Endothelial cell of hepatic sinusoid (primary cell): ENCODE data around the gene KCNH8.
"Not testable (repeated sequence)": the region's sequence is repeated elsewhere in the genome, so short reads cannot be mapped to it uniquely, and the experiment has no call there.

Experiments
- in situ Hi-C: cut with HindIII; loops from 2 replicates; pipeline ENCODE4 v1.10.0; 2017; ENCODE audit warnings: low sequenced_read_pairs

The KCNH8 gene

GRCh38 chr3:19171794-19172193 is 23.5 kb downstream of the KCNH8 start:
- in situ Hi-C loops: no loop called here

GRCh38 chr3:19173945-19174344 is 25.6 kb downstream of the KCNH8 start:
- in situ Hi-C loops: no loop called here

- in situ Hi-C loops: no loop called here
These were observed 35.3 kb downstream of the KCNH8 start for GRCh38 chr3:19183584-19183983.

GRCh38 chr3:19190126-19190525 is 41.8 kb downstream of the KCNH8 start:
- in situ Hi-C loops: no loop called here

GRCh38 chr3:19190602-19191001 is 42.3 kb downstream of the KCNH8 start:
- in situ Hi-C loops: no loop called here

GRCh38 chr3:19199131-19199530 is 50.8 kb downstream of the KCNH8 start:
- in situ Hi-C loops: no loop called here

GRCh38 chr3:19202303-19202702 is 54.0 kb downstream of the KCNH8 start:
- in situ Hi-C loops: no loop called here

GRCh38 chr3:19202754-19203153 is 54.4 kb downstream of the KCNH8 start:
- in situ Hi-C loops: no loop called here

GRCh38 chr3:19206540-19206939 is 58.2 kb downstream of the KCNH8 start:
- in situ Hi-C loops: no loop called here

GRCh38 chr3:19213603-19214220 is 65.4 kb downstream of the KCNH8 start:
- in situ Hi-C loops: no loop called here

GRCh38 chr3:19215427-19215826 is 67.1 kb downstream of the KCNH8 start:
- in situ Hi-C loops: no loop called here

GRCh38 chr3:19216669-19217337 is 68.5 kb downstream of the KCNH8 start:
- in situ Hi-C loops: no loop called here

GRCh38 chr3:19220311-19220710 is 72.0 kb downstream of the KCNH8 start:
- in situ Hi-C loops: no loop called here

GRCh38 chr3:19221081-19221480 is 72.8 kb downstream of the KCNH8 start:
- in situ Hi-C loops: no loop called here

GRCh38 chr3:19226479-19226878 is 78.2 kb downstream of the KCNH8 start:
- in situ Hi-C loops: no loop called here

GRCh38 chr3:19228167-19228566 is 79.9 kb downstream of the KCNH8 start:
- in situ Hi-C loops: no loop called here

- in situ Hi-C loops: no loop called here
These were observed 80.8 kb downstream of the KCNH8 start for GRCh38 chr3:19229086-19229485.

- in situ Hi-C loops: not testable (repeated sequence)
These were observed 81.6 kb downstream of the KCNH8 start for GRCh38 chr3:19229881-19230280.

GRCh38 chr3:19231792-19232461 is 83.6 kb downstream of the KCNH8 start:
- in situ Hi-C loops: no loop called here

GRCh38 chr3:19232566-19232965 is 84.3 kb downstream of the KCNH8 start:
- in situ Hi-C loops: no loop called here

GRCh38 chr3:19233882-19234784 is 85.8 kb downstream of the KCNH8 start:
- in situ Hi-C loops: not testable (repeated sequence)
